Liver (tissue), 9 donors: Measurements from ENCODE around the gene SH3BP5L. TPM values are rescaled to one million over a fixed set of nuclear protein-coding genes. Genes with fewer than 3 reads are reported as not detected.

Experiments
- DNase-seq: peaks from one replicate; pipeline ENCODE4 v3.0.0-alpha.2; 2017; ENCODE audit warnings: low spot score
- H3K27ac ChIP-seq, 2 donors: one replicate each; pipeline ENCODE4 v1.7.0; 2013; ENCODE audit warnings: inconsistent platforms in 2 of 2, low read length in 2 of 2, control low read depth in 1 of 2, low read depth in 1 of 2, mild to moderate bottlenecking in 1 of 2
- H3K27me3 ChIP-seq, 4 donors: one replicate each; pipeline versions ENCODE4 v1.6.1 to v1.7.0; 2013; ENCODE audit warnings: low read length in 3 of 4, inconsistent platforms in 1 of 4, mild to moderate bottlenecking in 1 of 4, moderate library complexity in 1 of 4; ENCODE audit not compliant: control insufficient read depth in 4 of 4, insufficient read depth in 4 of 4
- H3K36me3 ChIP-seq, 4 donors: one replicate each; pipeline versions ENCODE4 v1.6.1 to v1.7.0; 2013; ENCODE audit warnings: low read length in 3 of 4, mild to moderate bottlenecking in 3 of 4, low read depth in 1 of 4, moderate library complexity in 1 of 4; ENCODE audit not compliant: control insufficient read depth in 4 of 4, insufficient read depth in 3 of 4
- H3K4me1 ChIP-seq, 4 donors: one replicate each; pipeline versions ENCODE4 v1.6.1 to v1.7.0; 2013; ENCODE audit warnings: low read length in 3 of 4, mild to moderate bottlenecking in 3 of 4, moderate library complexity in 1 of 4; ENCODE audit not compliant: control insufficient read depth in 4 of 4, insufficient read depth in 4 of 4
- H3K4me3 ChIP-seq, 3 donors: one replicate each; pipeline versions ENCODE4 v1.6.1 to v1.7.0; 2013; ENCODE audit warnings: low read length in 3 of 3, control low read depth in 1 of 3, low read depth in 1 of 3, mild to moderate bottlenecking in 1 of 3
- H3K9ac ChIP-seq, 2 donors: one replicate each; pipeline ENCODE4 v1.7.0; 2013; ENCODE audit warnings: low read length in 2 of 2, mild to moderate bottlenecking in 2 of 2, moderate library complexity in 2 of 2, control low read depth in 1 of 2, low read depth in 1 of 2
- H3K9me3 ChIP-seq, 4 donors: one replicate each; pipeline versions ENCODE4 v1.6.1 to v1.7.0; 2013; ENCODE audit warnings: low read length in 3 of 4; ENCODE audit not compliant: control insufficient read depth in 4 of 4
- EGR1 ChIP-seq, 2 donors: IDR thresholded peaks; 2 replicates each; pipeline ENCODE4 v1.6.1; 2016 to 2018; ENCODE audit warnings: antibody characterized with exemption in 2 of 2, low read depth in 2 of 2
- GABPA ChIP-seq, 2 donors: IDR thresholded peaks in 1 of 2; conservative IDR thresholded peaks in 1 of 2; 2 replicates each; pipeline ENCODE4 v1.6.1; 2016; ENCODE audit warnings: antibody characterized with exemption in 2 of 2, mild to moderate bottlenecking in 1 of 2, moderate library complexity in 1 of 2
- HNF4A ChIP-seq, 2 donors: conservative IDR thresholded peaks; 2 replicates each; pipeline ENCODE4 v1.6.1; 2016; ENCODE audit warnings: antibody characterized with exemption in 2 of 2, mild to moderate bottlenecking in 2 of 2
- HNF4G ChIP-seq: IDR thresholded peaks from 2 replicates; pipeline ENCODE4 v1.6.1; 2016; ENCODE audit warnings: antibody characterized with exemption
- JUND ChIP-seq, 2 donors: IDR thresholded peaks; 2 replicates each; pipeline ENCODE4 v1.6.1; 2016; ENCODE audit warnings: antibody characterized with exemption in 2 of 2
- MAX ChIP-seq: IDR thresholded peaks from 2 replicates; pipeline ENCODE4 v1.6.1; 2016; ENCODE audit warnings: antibody characterized with exemption
- NR2F2 ChIP-seq: IDR thresholded peaks from 2 replicates; pipeline ENCODE4 v1.6.1; 2016; ENCODE audit warnings: antibody characterized with exemption
- RXRA ChIP-seq, 2 donors: IDR thresholded peaks; 2 replicates each; pipeline ENCODE4 v1.6.1; 2017 to 2018; ENCODE audit warnings: antibody characterized with exemption in 2 of 2, mild to moderate bottlenecking in 1 of 2
- TAF1 ChIP-seq: conservative IDR thresholded peaks from 2 replicates; pipeline ENCODE4 v1.6.1; 2016; ENCODE audit warnings: antibody characterized with exemption, mild to moderate bottlenecking
- YY1 ChIP-seq: IDR thresholded peaks from 2 replicates; pipeline ENCODE4 v1.6.1; 2016; ENCODE audit warnings: antibody characterized with exemption, mild to moderate bottlenecking
- WGBS: extraction: QIAGEN DNeasy Blood & Tissue Kit; methylation state at CpG from one replicate; pipeline ENCODE4 v1.1.7; 2013; 5-methylcytosine and 5-hydroxymethylcytosine counted together
- polyA plus RNA-seq, 2 donors: library from polyadenylated mRNA; stranded (reverse) in 1 of 2; unstranded in 1 of 2; fragments of 200-250 nt in 1 of 2; fragments of >200 nt in 1 of 2; fragmentation: Nextera tagmentation in 1 of 2; extraction: Ambion mirVana in 1 of 2; gene quantifications; one replicate each; pipeline versions ENCODE4 v1.2.1 to v1.2.3, GENCODE V29; 2013 to 2015
- total RNA-seq, 2 donors: library from RNA; depleted of rRNA; stranded (reverse); fragments of >200 nt; gene quantifications; one replicate each; pipeline ENCODE4 v1.2.3, GENCODE V29; 2014
- TF ChIP-seq, protein P1 (sequence below): fragments of 150-350 bp; IDR thresholded peaks from 2 replicates; pipeline ENCODE4 v1.5.1; 2017; ENCODE audit warnings: improper control_type of control experiment, low read depth, low read length; ENCODE audit not compliant: missing input control
- TF ChIP-seq, protein P2 (sequence below): IDR thresholded peaks from 2 replicates; pipeline ENCODE4 v1.6.1; 2016; ENCODE audit warnings: antibody characterized with exemption
- TF ChIP-seq, protein P3 (sequence below): IDR thresholded peaks from 2 replicates; pipeline ENCODE4 v1.6.1; 2016; ENCODE audit warnings: antibody characterized with exemption, mild to moderate bottlenecking
- donor health status: healthy.
- donor health status: healthy.
- donor health status: healthy.
- donor health status: healthy.
- donor health status: healthy.

SH3BP5L gene
- total and polyA plus RNA-seq, 4 donors: 1.5 to 16.4 (median 12.4) TPM

GRCh38 chr1:248847956-248848561 is 22.3 kb upstream of the SH3BP5L start:
- Histone ChIP-seq H3K27me3 (no peaks in the 10 kb centered on the region), H3K9me3 (no peaks in the 10 kb centered on the region), H3K4me3 (no peak overlapping the region), H3K36me3 (peaks cover 11 to 63% (median 39%) of the 10 kb centered on the region in 4 donors), H3K4me1 (peaks cover 0 to 3% (median 0%) of the 10 kb centered on the region in 4 donors), H3K9ac (no peak overlapping the region), H3K27ac (no peak overlapping the region)
- 98% methylated on average over 72 of the region's 72 CpGs for WGBS
- TF ChIP-seq, protein P1, sequence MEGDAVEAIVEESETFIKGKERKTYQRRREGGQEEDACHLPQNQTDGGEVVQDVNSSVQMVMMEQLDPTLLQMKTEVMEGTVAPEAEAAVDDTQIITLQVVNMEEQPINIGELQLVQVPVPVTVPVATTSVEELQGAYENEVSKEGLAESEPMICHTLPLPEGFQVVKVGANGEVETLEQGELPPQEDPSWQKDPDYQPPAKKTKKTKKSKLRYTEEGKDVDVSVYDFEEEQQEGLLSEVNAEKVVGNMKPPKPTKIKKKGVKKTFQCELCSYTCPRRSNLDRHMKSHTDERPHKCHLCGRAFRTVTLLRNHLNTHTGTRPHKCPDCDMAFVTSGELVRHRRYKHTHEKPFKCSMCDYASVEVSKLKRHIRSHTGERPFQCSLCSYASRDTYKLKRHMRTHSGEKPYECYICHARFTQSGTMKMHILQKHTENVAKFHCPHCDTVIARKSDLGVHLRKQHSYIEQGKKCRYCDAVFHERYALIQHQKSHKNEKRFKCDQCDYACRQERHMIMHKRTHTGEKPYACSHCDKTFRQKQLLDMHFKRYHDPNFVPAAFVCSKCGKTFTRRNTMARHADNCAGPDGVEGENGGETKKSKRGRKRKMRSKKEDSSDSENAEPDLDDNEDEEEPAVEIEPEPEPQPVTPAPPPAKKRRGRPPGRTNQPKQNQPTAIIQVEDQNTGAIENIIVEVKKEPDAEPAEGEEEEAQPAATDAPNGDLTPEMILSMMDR: no peak
- no peak for TF ChIP-seq RXRA (IDR thresholded peaks at IDR 0.05)
- TF ChIP-seq YY1: no peak
- no peak for TF ChIP-seq GABPA (IDR thresholded peaks at IDR 0.05 in 1 of 2, conservative IDR thresholded peaks at IDR 0.05 in 1 of 2)
- no peak for TF ChIP-seq MAX
- TF ChIP-seq HNF4A (conservative IDR thresholded peaks at IDR 0.05): no peak
- TF ChIP-seq, protein P2, sequence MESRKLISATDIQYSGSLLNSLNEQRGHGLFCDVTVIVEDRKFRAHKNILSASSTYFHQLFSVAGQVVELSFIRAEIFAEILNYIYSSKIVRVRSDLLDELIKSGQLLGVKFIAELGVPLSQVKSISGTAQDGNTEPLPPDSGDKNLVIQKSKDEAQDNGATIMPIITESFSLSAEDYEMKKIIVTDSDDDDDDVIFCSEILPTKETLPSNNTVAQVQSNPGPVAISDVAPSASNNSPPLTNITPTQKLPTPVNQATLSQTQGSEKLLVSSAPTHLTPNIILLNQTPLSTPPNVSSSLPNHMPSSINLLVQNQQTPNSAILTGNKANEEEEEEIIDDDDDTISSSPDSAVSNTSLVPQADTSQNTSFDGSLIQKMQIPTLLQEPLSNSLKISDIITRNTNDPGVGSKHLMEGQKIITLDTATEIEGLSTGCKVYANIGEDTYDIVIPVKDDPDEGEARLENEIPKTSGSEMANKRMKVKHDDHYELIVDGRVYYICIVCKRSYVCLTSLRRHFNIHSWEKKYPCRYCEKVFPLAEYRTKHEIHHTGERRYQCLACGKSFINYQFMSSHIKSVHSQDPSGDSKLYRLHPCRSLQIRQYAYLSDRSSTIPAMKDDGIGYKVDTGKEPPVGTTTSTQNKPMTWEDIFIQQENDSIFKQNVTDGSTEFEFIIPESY: no peak
- DNase-seq: no peak

- Histone ChIP-seq H3K9me3 (no peaks in the 10 kb centered on the region), H3K36me3 (peaks cover 11 to 63% (median 39%) of the 10 kb centered on the region in 4 donors), H3K4me3 (no peak overlapping the region), H3K27ac (no peak overlapping the region), H3K4me1 (peaks cover 0 to 4% (median 0%) of the 10 kb centered on the region in 4 donors), H3K9ac (no peak overlapping the region), H3K27me3 (no peaks in the 10 kb centered on the region)
- TF ChIP-seq EGR1 (IDR thresholded peaks at IDR 0.05; ENCODE audit: low read depth in 2 of 2) (no peak), RXRA (IDR thresholded peaks at IDR 0.05) (no peak)
- WGBS: 97% methylated on average over 76 of the region's 76 CpGs
- DNase-seq: no peak
These were observed 21.7 kb upstream of the SH3BP5L start for GRCh38 chr1:248847181-248847955.

GRCh38 chr1:248844526-248844925 is 18.8 kb upstream of the SH3BP5L start:
- no peak overlapping the region for H3K9ac ChIP-seq
- H3K27me3 ChIP-seq: no peaks in the 10 kb centered on the region
- no peaks in the 10 kb centered on the region for H3K9me3 ChIP-seq
- no peak overlapping the region for H3K27ac ChIP-seq
- H3K4me3 ChIP-seq: no peak overlapping the region
- DNase-seq: no peak
- 94% methylated on average over 8 of the region's 8 CpGs for WGBS
- H3K36me3 ChIP-seq: peaks cover 11 to 49% (median 39%) of the 10 kb centered on the region in 4 donors
- H3K4me1 ChIP-seq: peaks cover 0 to 9% (median 4%) of the 10 kb centered on the region in 4 donors
- TF ChIP-seq TAF1: no peak
- no peak for TF ChIP-seq JUND (IDR thresholded peaks at IDR 0.05)
- TF ChIP-seq EGR1 (IDR thresholded peaks at IDR 0.05; ENCODE audit: low read depth in 2 of 2): no peak
- TF ChIP-seq NR2F2: no peak
- TF ChIP-seq HNF4G: no peak
- TF ChIP-seq, protein P3, sequence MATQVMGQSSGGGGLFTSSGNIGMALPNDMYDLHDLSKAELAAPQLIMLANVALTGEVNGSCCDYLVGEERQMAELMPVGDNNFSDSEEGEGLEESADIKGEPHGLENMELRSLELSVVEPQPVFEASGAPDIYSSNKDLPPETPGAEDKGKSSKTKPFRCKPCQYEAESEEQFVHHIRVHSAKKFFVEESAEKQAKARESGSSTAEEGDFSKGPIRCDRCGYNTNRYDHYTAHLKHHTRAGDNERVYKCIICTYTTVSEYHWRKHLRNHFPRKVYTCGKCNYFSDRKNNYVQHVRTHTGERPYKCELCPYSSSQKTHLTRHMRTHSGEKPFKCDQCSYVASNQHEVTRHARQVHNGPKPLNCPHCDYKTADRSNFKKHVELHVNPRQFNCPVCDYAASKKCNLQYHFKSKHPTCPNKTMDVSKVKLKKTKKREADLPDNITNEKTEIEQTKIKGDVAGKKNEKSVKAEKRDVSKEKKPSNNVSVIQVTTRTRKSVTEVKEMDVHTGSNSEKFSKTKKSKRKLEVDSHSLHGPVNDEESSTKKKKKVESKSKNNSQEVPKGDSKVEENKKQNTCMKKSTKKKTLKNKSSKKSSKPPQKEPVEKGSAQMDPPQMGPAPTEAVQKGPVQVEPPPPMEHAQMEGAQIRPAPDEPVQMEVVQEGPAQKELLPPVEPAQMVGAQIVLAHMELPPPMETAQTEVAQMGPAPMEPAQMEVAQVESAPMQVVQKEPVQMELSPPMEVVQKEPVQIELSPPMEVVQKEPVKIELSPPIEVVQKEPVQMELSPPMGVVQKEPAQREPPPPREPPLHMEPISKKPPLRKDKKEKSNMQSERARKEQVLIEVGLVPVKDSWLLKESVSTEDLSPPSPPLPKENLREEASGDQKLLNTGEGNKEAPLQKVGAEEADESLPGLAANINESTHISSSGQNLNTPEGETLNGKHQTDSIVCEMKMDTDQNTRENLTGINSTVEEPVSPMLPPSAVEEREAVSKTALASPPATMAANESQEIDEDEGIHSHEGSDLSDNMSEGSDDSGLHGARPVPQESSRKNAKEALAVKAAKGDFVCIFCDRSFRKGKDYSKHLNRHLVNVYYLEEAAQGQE: no peak
- no peak for TF ChIP-seq HNF4A (conservative IDR thresholded peaks at IDR 0.05)
